ENCODE measurements around the gene COPG2. TPM values are rescaled to one million over a fixed set of nuclear protein-coding genes. Genes with fewer than 3 reads are reported as not detected.
"Not testable (repeated sequence)": the region's sequence is repeated elsewhere in the genome, so short reads cannot be mapped to it uniquely, and the experiment has no call there.

The COPG2 gene
- total and polyA plus RNA-seq, 2 experiments from 2014 or later: 3.0 to 41.0 TPM

GRCh38 chr7:130521258-130521951, 147.1 kb downstream of the COPG2 start:
- Histone ChIP-seq H4K20me1 (ENCODE audit: insufficient read depth, poor library complexity, severe bottlenecking) (no peaks in the 10 kb centered on the region), H3K79me2 (no peaks in the 10 kb centered on the region), H3K27me3 (no peaks in the 10 kb centered on the region), H3K4me2 (no peak overlapping the region), H2AFZ (no peak overlapping the region), H3K4me1 (ENCODE audit: insufficient read depth) (no peaks in the 10 kb centered on the region), H3K4me3 (no peak overlapping the region), H3K9me3 (ENCODE audit: low read depth) (no peaks in the 10 kb centered on the region), H3K27ac (no peak overlapping the region), H3K36me3 (replicated peaks; ENCODE audit: insufficient read depth, low read depth) (no peaks in the 10 kb centered on the region), H3K9me2 (replicated peaks; ENCODE audit: insufficient read depth) (no peaks in the 10 kb centered on the region)
- TF ChIP-seq CTCF (IDR thresholded peaks at IDR 0.05; ENCODE audit: poor library complexity): no peak
- TF ChIP-seq EZH2phosphoT487 (IDR thresholded peaks at IDR 0.05; ENCODE audit: low read depth, severe bottlenecking, unreplicated experiment): no peak
- TF ChIP-seq EZH2 (IDR thresholded peaks at IDR 0.05; ENCODE audit: borderline replicate concordance): no peak
- WGBS (ENCODE audit: low lambda C conversion rate, missing lambda C conversion rate): 94% methylated on average over 4 of the region's 4 CpGs
- no peak for DNase-seq (ENCODE audit: low spot score)

DNA sequence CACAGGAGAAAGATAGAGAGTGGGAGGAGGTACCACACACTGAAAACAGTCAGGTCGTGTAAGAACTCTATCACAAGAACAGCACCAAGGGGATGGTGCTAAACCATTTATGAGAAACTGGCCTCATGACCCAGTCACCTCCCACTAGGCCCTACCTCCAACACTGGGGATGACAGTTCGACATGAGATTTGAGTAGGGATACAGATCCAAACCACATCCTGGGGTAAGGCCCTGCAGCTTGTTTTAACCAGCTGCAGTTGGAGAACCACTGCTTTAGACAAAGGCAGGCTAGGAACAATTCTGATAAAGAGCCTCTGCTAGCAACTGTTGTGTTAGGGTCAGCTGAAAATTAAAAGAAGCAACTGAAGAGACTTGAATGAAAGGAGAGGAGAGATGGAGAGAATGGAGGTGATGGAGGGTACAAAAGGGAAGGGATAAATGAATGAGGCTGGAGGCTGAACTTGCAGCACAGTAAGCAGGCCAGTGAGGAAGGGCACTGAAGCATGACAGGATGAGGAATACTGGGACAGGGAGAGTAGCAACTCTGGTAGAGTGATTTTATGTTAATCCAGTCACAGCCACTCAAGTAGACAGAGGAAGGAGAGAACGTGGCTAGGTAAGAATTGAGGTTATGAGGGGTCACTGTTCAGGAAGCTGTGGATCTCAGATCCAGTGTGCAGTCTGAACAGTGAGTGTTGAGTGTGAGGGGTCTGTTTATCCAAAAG, 153.1 kb downstream of the COPG2 start:
- no peaks in the 10 kb centered on the region for H4K20me1 ChIP-seq (ENCODE audit: insufficient read depth, poor library complexity, severe bottlenecking)
- no peak overlapping the region for H3K4me3 ChIP-seq
- no peak overlapping the region for H3K27ac ChIP-seq
- H3K9me2 ChIP-seq (replicated peaks; ENCODE audit: insufficient read depth): no peaks in the 10 kb centered on the region
- WGBS (ENCODE audit: low lambda C conversion rate, missing lambda C conversion rate): 78% methylated on average over 3 of the region's 3 CpGs
- TF ChIP-seq CTCF (IDR thresholded peaks at IDR 0.05; ENCODE audit: poor library complexity) (no peak), EZH2 (IDR thresholded peaks at IDR 0.05; ENCODE audit: borderline replicate concordance) (no peak)
- H2AFZ ChIP-seq: no peak overlapping the region
- H3K79me2 ChIP-seq: no peaks in the 10 kb centered on the region
- no peak overlapping the region for H3K4me2 ChIP-seq
- H3K4me1 ChIP-seq (ENCODE audit: insufficient read depth): no peaks in the 10 kb centered on the region
- H3K36me3 ChIP-seq (replicated peaks; ENCODE audit: insufficient read depth, low read depth): no peaks in the 10 kb centered on the region
- DNase-seq (ENCODE audit: low spot score): no peak
- no peaks in the 10 kb centered on the region for H3K27me3 ChIP-seq
- H3K9me3 ChIP-seq (ENCODE audit: low read depth): no peaks in the 10 kb centered on the region

- Histone ChIP-seq H2AFZ (no peak overlapping the region), H3K36me3 (replicated peaks; ENCODE audit: insufficient read depth, low read depth) (no peaks in the 10 kb centered on the region), H3K9me3 (ENCODE audit: low read depth) (no peaks in the 10 kb centered on the region), H3K4me1 (ENCODE audit: insufficient read depth) (no peaks in the 10 kb centered on the region), H3K4me2 (no peak overlapping the region), H3K79me2 (no peaks in the 10 kb centered on the region), H3K9me2 (replicated peaks; ENCODE audit: insufficient read depth) (no peaks in the 10 kb centered on the region), H4K20me1 (ENCODE audit: insufficient read depth, poor library complexity, severe bottlenecking) (no peaks in the 10 kb centered on the region), H3K27ac (no peak overlapping the region), H3K27me3 (no peaks in the 10 kb centered on the region), H3K4me3 (no peak overlapping the region)
- no peak for DNase-seq (ENCODE audit: low spot score)
- WGBS (ENCODE audit: low lambda C conversion rate, missing lambda C conversion rate): 100% methylated on average over 1 of the region's 1 CpG
- no peak for TF ChIP-seq EZH2phosphoT487 (IDR thresholded peaks at IDR 0.05; ENCODE audit: low read depth, severe bottlenecking, unreplicated experiment)
- no peak for TF ChIP-seq EZH2 (IDR thresholded peaks at IDR 0.05; ENCODE audit: borderline replicate concordance)
- TF ChIP-seq CTCF (IDR thresholded peaks at IDR 0.05; ENCODE audit: poor library complexity): no peak
These were observed 155.1 kb downstream of the COPG2 start for GRCh38 chr7:130513447-130513846.

- not testable (repeated sequence) for H3K27ac ChIP-seq; H2AFZ ChIP-seq; DNase-seq (ENCODE audit: low spot score); H3K4me2 ChIP-seq; H3K4me3 ChIP-seq; H3K27me3 ChIP-seq; H3K79me2 ChIP-seq; H3K9me3 ChIP-seq (ENCODE audit: low read depth); H3K4me1 ChIP-seq (ENCODE audit: insufficient read depth); H4K20me1 ChIP-seq (ENCODE audit: insufficient read depth, poor library complexity, severe bottlenecking); H3K9me2 ChIP-seq (replicated peaks; ENCODE audit: insufficient read depth); H3K36me3 ChIP-seq (replicated peaks; ENCODE audit: insufficient read depth, low read depth)
- WGBS (ENCODE audit: low lambda C conversion rate, missing lambda C conversion rate): 82% methylated on average over 3 of the region's 3 CpGs
These were observed 156.5 kb downstream of the COPG2 start for GRCh38 chr7:130512038-130512437.

Measured in hepatocyte (in vitro differentiated cells).